ENCODE results near the gene KIT.

The KIT gene

DNA sequence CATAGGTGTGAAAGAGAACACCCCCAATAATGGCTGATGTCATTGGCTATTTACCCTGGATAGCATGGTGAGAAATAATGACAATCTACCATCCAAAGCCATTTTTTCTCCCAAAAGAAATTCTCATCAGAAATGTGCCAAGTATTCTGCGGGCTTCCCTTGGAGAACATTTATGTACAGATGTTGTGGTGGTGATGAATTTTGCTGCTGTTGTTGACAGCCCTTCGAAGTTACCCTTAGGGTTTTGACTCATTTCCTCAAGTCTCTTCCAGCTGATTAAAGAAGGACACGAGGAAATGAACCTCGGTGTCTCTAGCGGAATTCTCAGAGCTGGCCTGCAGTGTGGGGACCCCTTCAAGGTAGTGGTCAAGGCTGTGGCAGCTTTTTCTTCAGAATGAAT is 3.4 kb downstream of the KIT start:
- DNase-seq, result no peak

DNA sequence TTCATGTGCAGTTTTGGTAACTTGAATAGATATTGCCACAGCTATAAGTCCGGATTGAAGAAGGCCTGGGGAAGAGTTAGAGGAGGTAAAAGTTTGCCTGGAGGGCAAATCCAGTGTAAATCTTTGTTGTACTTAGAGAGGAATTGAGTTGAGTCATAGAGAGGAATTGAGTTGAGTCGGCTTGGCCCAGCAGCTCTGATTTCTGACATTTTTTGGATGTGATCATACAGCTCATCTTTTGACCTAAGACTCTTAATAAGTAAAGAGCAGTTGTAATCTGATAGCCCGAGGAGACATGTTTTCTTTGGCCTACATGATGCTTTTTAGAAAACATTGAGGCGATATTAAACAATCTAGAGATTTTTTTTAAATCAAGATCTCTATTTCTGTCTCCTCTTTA is 3.9 kb downstream of the KIT start:
- DNase-seq, result no peak

DNA sequence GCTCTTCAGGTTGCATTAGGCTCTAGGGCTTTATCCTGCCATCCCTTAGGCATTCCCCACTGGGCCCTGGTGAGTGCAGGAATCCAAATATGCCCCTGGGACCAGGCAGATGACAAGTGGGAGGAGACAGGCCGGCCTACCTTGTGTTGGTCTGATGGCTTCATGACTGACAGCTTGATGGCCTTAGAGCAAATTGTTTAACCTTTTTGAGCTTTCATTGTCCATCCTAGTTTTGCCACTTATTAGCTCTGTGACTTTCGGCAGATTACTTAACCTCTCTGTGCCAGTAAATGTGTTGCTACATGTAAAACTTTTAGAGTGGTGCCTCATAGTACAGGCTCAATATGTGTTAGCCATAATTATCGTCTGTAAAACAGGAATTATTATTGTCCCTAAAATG is 4.4 kb downstream of the KIT start:
- no peak for DNase-seq

DNA sequence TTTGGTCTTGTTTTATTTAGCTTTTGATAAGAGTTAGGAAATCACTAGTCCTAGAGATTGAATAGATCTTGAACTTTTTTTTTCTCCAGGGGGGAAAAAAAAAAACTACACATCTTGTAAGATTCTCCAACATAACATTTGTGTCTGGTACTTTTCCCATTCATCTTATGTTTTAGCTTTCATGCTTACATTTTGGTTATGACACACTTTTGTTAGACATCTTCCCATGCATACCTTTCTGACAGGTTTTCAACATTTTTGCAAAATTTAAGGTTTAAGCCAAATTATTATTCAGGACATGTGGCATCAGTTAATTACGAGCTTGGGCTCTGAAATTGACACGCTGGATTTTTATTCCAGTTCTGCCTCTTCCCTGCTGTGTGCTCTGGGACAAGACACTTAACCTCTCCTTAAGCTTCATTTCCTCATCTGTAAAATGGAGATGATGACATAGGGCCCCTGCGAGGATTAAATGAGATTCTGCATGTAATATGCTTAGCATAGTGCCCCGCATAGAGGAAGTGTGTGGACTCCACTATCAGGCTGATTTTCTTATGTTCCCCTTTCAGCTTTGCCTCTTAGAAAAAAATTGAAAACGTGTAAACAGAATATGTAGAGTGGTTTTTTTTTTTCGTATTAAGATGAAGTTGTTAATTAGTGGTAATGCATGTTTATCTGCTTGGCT is 5.3 kb downstream of the KIT start:
- DNase-seq, result peak; percentile 65 to 81

DNA sequence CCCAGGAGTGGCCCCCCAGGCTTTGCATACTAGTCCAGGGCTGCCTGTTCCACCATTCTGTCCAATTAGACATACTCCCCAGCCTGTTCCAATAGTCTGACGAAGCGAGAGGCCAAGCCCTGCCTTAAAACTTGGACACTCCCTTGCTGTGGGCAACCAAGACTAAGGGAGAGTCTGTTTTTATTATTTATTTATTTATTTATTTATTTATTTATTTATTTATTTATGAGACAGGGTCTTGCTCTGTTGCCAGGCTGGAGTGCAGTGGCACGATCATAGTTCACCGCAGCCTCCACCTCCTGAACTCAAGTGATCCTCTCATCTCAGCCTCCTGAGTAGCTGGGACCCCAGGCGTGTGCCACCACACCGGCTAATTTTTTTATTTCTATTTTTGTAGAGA is 6.6 kb downstream of the KIT start:
- DNase-seq, result no peak

DNA sequence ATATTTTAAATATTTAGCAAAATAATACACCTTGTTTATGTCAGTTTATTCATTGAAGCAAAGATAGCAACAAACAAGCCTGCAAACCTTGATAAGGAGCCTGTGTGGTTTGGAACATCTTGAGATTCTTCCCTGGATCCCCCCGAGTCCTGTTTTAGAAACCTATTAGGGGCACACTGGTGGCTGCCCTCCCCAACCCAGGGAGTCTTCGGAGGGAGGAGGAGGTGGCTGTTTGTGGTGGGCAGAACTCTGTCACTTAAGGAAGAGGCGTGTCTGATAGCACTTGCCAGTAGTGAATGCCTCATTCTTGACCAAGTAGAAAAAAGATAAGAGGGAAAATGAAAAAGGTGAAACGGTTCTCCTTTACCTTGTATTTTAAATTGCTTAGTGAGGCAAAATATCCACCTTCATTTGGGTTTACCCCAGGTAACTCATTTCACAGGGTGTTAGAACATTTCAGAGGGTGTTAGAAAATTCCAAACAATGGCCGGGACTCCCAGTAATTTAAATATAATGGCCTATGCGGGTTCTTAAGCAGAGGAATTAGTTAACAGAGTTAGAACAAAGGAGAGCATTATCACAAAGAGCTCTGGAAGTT is 10.4 kb downstream of the KIT start:
- no peak for DNase-seq

DNA sequence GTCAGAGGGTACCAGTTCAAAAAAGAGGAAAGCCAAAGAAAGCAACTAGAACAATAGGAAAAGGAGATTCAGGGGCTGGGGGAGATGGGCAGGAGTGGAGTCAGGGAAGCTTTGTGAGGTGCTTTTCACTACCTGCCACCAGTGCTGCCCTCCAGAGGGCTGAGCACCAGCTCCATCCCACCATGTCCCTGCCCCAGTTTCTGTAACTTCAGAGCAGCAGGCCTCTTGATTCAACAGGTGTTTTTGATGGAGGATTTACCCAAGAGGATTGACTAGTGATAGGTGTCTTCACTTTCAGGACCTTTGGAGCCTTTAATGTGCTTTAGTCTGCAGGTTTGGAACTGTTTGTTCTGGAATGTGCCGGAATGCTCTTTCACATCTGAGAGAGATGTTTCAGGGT is 12.1 kb downstream of the KIT start:
- no peak for DNase-seq

DNA sequence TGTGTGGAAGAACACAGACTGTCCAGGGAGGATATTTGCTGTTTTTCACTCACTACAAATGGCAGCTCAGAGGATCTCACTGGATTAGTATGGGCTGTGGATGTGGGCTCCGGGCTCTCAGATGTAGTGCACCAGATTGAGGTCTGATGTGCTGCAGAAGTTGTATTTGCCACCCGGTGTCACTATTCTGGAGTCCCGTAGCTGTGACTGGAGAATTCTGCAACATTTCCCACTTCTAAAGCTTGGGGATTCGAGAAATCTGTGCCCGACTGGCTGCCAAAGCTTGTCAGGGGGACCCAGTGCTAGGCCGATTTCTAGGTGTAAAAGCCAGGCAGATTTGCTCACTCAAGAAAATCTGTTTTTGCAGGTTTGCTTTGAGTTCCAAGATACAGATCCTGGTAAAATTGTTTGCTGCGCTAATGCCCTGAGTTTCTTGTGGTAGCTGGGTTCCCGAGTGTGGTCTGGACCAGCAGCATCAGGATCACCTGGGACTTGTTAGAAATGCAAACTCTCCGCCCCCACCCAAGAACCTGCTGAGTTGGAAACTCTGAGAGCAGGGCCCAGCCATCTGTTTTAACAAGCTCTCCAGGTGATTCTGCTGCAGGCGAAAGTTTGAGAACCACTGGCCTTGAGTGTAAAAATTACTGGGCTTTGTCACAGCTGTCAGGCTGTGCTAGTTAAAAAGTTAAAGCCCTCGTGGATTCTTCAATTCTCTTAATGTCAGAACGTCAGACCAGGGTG is 18.1 kb downstream of the KIT start:
- no peak for DNase-seq

DNA sequence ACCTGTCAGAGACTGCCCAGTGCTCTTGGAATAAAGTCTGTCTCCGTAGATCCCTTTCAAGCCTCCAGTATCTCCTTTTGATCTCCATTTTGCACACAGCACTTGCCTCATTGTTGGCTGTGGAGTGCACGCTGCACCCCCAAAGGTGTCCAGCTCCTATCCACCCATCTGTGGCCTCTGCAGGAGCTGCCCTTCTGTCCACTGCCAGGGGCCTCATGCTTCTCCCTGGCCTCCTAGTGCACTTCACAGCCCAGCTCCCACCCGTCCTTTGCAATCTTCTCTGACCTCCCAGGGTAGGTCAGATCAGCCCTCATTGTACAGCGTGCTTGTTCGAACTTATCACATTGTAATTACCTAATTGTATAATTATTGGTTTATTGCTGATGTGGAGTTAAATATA is 18.9 kb downstream of the KIT start:
- no peak for DNase-seq

DNA sequence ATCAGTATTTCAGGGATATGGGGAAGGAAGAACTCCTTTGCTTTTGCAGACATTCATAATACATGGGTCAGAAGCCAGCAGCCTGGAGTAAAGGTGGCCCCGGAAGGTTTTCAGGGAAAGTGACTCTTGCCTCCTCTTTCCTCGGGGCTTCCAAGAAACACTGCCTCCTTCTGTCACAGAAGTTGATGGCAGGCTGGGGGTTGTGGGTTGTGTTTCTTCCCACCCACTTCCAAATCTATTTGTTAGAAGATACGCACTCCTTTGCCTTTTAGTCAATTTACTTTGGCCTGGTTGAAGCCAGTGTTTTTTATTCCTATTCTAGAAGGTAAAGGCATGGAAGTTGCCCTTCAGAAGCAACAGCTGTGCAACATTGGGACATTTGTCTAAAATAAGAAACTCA is 19.7 kb downstream of the KIT start:
- no peak for DNase-seq

DNA sequence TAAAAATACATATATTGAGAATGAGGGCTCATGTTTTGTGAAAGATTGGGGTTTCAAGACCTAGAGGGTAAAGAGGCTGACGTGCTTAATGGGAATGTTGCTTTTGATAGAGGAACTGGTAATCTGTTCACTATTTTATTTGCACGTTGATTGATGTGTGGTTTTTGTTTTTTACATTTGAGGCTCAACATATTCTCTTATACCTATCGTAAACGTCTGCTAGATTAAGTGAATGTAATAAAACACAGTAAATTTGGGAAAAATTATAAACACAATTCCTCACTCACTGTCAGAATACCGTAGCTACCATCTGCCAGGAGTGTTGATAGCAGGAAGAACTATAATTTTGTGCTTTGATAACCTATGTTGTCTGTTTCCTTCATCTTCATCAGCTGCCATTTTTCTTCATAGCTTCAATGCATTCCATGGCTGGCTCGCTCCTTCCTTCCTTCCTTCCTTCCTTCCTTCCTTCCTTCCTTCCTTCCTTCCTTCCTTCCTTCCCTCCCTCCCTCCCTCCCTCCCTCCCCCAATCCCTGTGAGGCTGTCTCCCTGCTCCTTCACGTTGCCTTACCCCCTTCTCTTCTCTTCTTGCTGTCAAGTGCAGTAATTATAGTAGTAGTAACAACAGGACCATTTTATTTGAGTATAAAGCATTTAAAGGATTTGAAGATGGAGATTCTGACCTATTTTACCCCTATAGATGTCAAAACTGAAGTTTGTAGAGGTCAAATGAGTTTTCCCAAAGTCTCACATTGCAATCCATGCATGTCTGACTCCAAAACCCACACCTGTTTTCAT is 20.3 kb downstream of the KIT start:
- DNase-seq, result no peak

DNA sequence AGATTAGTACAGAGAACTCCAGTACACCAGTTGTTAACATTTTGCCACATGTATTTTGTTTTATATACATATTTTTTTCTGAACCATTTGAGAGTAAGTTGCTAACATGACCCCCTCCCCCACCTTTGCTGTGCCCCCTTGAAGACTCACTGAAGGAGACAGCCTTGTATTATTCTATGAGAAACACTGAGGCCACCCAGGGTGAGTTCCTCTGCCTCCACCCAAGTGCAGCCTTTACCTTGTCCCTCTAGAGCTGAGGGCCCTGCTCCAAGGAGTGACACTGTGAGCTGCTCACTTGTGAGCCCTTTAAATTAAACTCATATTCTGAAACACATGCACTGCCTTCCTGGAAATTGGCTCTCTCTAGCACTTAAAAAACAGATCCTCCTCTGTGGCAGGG is 21.1 kb downstream of the KIT start:
- DNase-seq, result no peak

DNA sequence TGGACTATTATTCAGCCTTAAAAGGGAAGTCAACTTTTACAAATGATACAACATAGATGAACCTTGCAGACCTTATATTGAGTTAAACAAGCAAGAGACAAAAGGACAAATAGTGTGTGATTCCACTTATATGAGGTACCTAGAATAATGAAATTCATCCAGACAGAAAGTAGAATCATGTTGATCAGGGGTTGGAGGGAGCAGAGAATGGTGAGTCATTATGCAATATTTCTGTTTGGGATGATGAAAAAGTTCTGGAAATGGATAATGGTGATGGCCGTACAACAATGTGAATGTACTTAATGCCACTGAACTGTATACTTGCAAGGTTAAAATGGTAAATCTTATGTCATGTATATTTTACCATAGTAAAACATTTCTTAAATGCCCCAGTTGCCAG is 22.1 kb downstream of the KIT start:
- DNase-seq, result no peak

DNA sequence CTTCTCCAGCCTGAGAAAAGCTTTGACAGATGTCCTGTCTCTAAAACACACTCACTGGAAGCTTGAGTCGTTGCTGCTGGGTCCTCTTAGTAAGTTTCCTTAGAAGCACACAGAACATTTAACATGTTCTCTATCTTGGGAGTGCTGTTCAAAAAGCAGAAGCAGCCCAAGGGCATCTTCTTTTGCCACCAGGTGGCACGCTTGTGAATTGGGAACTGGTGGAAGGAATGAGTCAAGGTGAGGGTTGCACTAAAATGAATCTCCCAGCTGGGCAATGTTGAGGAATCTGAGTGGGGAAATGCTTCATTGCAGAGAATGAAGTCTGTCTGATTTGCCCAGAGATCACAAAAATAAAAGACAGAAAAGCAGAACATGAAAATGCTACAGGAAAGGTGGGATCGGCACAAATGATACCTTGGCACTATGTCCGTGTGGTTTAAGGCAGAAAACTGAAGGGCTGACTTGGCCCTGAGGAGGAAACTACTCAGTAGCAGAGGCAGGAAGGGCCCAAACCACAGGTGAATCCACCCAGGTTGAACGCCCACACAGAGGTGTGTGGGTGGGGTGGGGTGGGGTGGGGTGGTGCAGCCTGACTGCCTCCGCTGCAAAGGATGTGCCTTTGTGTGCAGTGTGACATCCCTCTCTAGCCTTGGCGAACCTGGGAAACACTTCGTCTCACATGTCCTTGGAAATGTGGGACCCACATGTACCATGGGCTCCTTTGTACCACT is 26.0 kb downstream of the KIT start:
- DNase-seq, result peak; percentile 36 to 71

DNA sequence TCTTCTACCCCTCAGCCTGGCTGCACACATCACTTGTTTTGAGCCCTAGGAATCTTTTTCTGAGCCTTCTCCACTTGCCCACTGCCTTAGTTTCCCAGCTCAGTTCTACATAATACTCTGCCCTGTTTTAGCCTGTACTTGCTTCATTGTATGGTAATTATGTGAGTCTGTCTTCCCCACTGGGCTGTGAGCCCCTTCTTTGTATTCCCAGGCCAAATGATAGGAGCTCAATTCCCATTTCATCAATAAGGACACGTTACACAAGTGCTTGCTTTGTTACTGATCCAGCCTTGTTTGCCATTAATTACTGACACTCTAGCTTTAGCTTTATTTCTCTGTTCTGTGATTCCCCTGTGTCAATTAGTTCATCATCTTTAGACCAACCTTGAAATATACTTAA is 28.1 kb downstream of the KIT start:
- DNase-seq, result no peak

DNA sequence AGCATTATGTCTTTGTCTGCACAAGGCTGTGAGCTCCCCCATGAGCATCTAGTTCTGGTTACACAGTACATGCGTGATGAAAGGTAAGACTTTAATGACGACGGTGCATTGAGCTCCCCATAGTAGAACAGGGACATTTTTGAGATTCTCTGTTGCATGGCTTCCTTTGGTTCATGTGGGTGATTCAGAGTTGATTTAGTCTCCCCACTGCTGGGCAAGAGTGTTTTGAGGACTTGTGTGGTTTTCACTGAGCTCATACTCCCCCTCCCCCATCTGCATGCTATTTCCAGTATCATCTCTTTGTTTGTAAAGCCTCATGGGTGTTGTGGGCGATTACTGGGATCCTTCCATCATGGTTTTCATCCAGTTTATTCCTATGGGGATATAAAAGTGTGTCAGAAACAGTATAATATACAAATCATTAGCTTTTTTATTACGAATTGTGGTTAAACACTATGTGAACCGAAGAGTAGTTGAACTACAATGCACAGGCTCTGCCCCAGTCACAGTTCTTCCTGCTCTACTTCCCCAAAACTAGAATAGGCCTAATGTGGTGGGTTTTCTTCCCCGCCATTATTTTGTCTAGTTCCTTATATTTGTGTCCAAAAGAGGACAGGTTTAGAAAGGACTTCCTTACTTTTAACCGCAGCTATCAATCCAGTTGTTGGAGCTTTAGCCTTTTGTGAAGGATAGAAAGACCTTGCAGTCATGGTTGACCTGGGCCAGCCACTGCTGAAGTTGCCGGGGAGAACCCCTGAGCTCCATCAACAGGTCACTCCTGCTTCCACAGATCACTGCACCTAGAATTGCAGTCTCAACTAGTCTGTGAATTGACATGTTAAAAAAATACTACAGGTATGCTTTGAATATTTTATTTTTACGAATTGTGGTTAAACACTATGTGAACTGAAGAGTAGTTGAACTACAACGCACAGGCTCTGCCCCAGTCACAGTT is 30.4 kb downstream of the KIT start:
- peak; percentile 16 to 35 for DNase-seq

DNA sequence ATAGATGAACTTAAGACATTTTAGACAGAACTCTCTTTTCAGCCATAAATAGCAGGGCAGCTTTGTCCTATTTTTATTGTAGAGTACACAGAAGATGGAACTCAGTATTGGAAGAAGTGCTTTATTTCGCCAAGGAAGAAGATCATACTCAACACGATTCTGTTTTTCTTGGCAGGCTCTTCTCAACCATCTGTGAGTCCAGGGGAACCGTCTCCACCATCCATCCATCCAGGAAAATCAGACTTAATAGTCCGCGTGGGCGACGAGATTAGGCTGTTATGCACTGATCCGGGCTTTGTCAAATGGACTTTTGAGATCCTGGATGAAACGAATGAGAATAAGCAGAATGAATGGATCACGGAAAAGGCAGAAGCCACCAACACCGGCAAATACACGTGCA is 37.6 kb downstream of the KIT start:
- no peak for DNase-seq

DNA sequence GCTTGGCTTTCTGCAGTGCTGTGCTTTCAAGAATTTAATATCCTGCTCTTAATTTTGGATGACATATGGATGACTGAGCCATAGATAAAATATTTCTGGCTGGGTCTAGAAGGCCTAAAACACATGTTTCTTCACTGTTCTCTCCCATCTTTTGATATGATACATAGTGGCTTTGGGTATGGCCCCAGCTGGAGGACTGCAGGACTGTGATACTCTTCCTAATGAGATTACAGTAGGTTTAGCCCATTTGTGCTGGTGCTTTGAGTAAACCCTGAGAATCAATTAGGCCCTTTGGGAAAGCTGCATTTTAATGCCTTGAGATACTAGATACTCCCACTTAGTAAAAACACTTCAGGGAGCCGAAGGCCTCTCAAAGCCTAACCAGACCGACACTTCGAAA is 38.0 kb downstream of the KIT start:
- no peak for DNase-seq

DNA sequence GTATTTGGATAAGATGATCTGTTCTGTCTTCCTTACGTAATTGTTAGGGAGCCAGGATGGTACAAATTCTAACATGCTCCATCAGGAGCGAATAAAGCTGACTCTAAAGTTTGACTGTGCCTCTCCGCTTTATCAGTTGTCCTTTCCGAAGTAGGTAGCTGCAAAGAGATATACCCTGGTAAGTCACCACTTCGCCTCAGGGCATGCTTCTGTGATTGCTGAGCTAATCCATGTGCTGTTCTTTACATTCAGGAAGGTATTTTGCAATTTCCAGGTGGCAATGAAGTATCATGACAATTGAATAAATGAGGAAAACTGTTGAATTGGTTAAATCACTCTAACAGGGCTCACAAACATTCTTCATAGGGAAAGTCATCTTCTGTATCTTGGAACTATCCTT is 38.9 kb downstream of the KIT start:
- DNase-seq, result no peak

DNA sequence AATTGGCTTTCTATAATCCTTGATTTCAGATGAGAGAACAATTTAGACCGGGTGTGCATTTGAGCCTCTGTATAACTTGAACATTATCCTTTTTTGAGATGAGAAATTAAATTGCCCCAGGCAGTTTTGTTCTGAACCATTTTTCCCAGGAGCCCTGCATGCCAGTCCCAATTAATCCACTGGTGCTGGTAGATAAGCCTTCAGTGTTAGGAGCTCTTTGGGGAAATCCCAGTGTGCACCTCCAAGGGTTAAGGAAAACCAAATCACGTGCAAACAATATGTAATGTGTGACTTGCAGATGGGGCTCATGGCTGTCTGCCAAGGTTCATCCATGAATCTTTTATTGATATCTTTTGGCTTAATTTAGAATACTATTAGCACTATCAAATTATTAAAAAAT is 43.2 kb downstream of the KIT start:
- no peak for DNase-seq

DNA sequence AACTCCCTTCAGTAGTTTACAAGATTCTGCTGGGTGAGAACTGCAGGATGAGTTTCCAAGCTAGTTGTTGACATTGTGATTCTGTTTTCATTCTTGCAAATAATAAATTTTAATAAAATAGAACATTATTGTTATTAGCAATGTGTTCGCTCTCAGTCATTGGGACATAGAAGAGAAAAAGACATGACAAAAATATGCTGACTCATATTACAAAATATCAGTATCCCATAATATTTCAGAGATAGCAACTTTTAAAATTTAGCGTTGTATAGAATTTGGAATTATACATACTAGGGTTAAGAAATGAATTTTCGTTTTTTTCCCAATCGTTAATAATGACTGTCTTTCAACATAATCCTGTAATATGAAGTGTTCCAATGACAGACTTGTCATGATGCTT is 45.4 kb downstream of the KIT start:
- DNase-seq, result no peak

DNA sequence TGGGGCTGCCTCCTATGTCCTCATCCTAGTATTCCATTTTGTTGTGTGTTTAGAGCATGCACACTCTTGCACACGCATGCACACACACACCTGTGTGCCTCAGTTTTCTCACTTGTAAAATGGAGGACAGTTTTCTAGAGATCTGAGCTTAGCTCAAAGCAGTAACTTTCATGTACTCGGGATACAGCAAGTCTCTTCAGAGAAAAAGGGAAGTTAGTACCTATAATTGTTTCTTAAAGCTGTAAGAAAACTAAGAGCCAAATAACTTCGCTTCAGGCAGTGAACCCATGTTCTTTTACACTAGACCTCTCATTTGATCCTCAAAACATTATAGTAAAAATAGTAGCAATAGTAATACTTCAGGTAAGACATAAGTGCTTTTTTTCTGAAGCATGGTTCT is 49.6 kb downstream of the KIT start:
- DNase-seq, result no peak
